SW 1271 (cell line): ENCODE data around the gene EMID1.
A peak's percentile ranks its signal among the peaks of the same experiment; 100 is the strongest.

Experiments
- DNase-seq, 2 experiments: peaks; one replicate each; lab custom pipeline; 2025; lab: John Stamatoyannopoulos, UW

EMID1 gene

DNA sequence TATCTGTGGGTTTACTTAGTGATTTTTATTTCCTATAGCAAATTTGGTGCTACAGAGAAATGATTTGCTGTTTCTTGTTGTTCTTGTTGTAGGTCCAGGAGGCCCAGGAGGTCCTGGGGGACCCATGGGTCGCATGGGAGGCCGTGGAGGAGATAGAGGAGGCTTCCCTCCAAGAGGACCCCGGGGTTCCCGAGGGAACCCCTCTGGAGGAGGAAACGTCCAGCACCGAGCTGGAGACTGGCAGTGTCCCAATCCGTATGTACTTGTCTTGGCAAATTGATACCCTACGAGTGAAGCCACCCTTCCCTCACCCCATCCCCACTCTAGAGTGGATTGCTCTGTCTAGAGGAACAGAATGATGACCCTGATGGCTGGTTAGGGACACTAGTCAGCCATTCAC lies 92.9 kb downstream of the EMID1 start:
- no peak for DNase-seq

- DNase-seq: no peak
Observed at GRCh38 chr22:29299136-29299900, 93.6 kb downstream of the EMID1 start.

- DNase-seq: no peak
Observed at GRCh38 chr22:29300467-29300806, 94.7 kb downstream of the EMID1 start.

GRCh38 chr22:29300807-29301601 lies 95.3 kb downstream of the EMID1 start:
- DNase-seq: no peak

GRCh38 chr22:29301716-29302401 lies 96.2 kb downstream of the EMID1 start:
- no peak for DNase-seq

DNA sequence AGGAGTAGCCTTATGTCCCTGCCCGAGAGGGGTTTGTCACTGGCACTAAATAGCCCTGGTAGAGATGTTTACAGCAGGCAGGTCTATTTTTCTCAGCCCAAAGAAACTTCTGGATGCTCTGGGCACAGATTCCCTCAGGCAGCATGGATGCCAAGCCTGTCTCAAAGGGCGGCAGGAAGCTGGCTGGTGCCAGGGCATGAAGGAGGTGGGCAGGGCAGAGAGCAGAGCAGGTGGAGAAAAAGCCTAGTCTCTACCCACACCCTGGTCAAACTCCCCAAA lies 96.6 kb downstream of the EMID1 start:
- no peak for DNase-seq

- DNase-seq: no peak
Observed at GRCh38 chr22:29302681-29303465, 97.2 kb downstream of the EMID1 start.

GRCh38 chr22:29305836-29306174 lies 100.1 kb downstream of the EMID1 start:
- no peak for DNase-seq

DNA sequence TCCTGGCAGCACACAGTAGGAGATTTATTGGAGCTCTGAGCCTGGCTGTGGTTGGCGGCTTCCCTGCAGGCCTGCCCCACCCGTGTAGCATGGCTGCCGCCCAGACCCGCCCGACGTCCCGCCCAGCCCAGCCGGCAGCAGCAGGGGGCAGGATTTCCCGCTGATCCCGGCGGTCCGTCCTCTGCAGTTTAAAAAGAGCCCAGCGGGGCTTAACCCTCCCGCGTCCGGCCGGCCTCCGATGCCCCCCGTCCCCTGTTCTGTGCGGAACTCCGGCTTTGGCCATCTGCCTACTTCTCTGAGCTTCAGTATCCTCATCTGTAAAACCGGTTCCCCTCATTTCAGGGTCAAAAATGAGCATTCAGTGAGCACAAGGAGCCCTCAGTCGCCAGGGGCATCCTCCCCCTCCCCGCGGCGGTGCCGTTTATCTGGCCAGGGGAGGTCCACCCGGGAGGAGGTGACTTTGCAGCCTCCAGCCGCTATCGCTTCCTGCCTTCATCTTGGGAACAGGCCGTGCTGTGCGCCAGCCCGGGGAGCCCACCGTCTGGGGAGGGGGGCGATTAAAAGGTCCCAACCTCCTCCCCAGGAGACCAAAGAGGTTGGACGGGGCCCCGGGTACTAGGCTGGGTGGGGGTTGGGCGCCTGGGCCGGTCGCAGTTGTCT lies 100.6 kb downstream of the EMID1 start, which contains the start of gene GAS2L1:
Gene GAS2L1 (plus strand): TSS at position 476 of the 660 bp plus-strand sequence. CDS start 1,456 bp downstream, outside the sequence.
- DNase-seq: peak; percentile 41 to 74

- peak in 1 of 2 experiments; percentile 55 for DNase-seq
Observed at GRCh38 chr22:29306835-29307595, 101.3 kb downstream of the EMID1 start.

DNA sequence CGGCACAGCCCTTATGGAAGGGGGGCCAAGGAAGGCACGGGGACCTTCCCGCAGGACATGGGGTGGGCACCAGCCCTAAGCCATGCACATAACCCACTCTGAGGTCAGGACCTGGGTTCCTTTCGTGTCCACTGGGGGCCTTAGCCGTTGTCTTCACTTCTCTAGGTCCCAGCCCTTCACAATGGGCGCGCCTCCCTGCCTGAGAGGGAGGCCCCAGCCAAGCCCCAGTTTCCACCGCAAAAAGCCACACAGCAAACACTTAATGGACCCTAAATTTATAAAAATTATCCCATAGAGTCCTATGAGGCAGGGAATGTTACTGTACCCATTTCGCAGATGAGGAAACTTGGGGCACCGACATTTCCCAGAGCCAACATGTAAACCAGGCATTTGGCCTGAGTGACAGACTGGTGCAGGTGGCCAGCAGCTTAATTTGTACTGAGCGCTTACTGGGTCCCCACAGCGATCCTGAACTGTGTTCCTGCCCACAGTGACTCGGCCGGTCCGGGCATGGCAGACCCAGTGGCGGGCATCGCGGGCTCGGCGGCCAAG lies 102.0 kb downstream of the EMID1 start:
- DNase-seq: no peak

- no peak for DNase-seq
Observed at GRCh38 chr22:29308148-29308790, 102.6 kb downstream of the EMID1 start.

DNA sequence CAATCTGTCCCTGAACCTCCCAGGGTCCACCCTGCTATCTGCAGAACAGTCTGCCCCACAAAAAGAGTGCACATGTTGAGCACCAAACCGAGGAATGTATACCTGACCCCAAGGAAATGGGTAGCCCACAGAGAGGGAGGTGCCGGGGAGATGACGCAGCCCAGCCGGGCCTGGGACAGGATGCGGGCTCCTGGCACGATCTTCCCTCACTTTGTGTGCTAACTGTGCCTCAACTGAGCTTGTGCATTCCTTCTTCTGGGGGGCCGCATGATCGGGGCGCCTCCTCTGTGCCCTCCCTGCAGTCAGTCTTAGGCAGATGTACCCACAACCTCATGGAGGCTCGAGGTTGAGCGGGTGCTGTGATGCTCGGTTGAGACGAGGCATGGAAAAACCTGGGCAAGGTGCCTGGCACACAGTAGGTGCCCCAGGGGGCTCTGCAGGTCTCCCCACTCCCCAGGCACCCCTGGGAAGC lies 103.1 kb downstream of the EMID1 start:
- peak; percentile 27 to 66 for DNase-seq
